Psoas muscle (tissue), 8 donors: Measurements from ENCODE around the gene SH3RF1. TPM values are rescaled to one million over a fixed set of nuclear protein-coding genes. Genes with fewer than 3 reads are reported as not detected.

Experiments used
- ATAC-seq, 4 donors: fragments of 200-7000 bp; cut with Tn5 transposase; one replicate each; pipeline ENCODE4 v1.9.1; 2020; ENCODE audit warnings: moderate library complexity in 3 of 4, mild to moderate bottlenecking in 2 of 4
- DNase-seq, 2 donors: peaks; one replicate each; pipeline ENCODE4 v3.0.0-alpha.2; 2020
- H3K27ac ChIP-seq: fragments of 200-600 bp; one replicate; pipeline ENCODE4 v1.8.0; 2022
- H3K27me3 ChIP-seq, 3 donors: fragments of 200-600 bp in 1 of 3; one replicate each; pipeline versions ENCODE4 v1.6.1 to v1.8.0; 2013 to 2022; ENCODE audit warnings: low read length in 2 of 3, mild to moderate bottlenecking in 2 of 3, moderate library complexity in 1 of 3; ENCODE audit not compliant: insufficient read depth in 3 of 3
- H3K36me3 ChIP-seq, 2 donors: fragments of 200-600 bp in 1 of 2; one replicate each; pipeline versions ENCODE4 v1.6.1 to v1.8.0; 2013 to 2022; ENCODE audit warnings: low read depth in 1 of 2, mild to moderate bottlenecking in 1 of 2, moderate library complexity in 1 of 2; ENCODE audit not compliant: insufficient read depth in 1 of 2
- H3K4me1 ChIP-seq: fragments of 200-600 bp; one replicate; pipeline ENCODE4 v1.8.0; 2022
- H3K4me3 ChIP-seq: fragments of 200-600 bp; one replicate; pipeline ENCODE4 v1.8.0; 2022; ENCODE audit warnings: mild to moderate bottlenecking
- H3K9me3 ChIP-seq: fragments of 200-600 bp; one replicate; pipeline ENCODE4 v1.8.0; 2022
- WGBS, 3 donors: extraction: QIAGEN DNeasy Blood & Tissue Kit; methylation state at CpG; one replicate each; pipeline versions ENCODE4 v1.1.6 to v1.1.7; 2013; 5-methylcytosine and 5-hydroxymethylcytosine counted together
- intact Hi-C, 2 donors: fragments of 100-400 bp; cut with DNase I; formaldehyde crosslinking; loops; one replicate each; pipeline versions ENCODE4 v1.11.0 to v1.14.2; 2022
- polyA plus RNA-seq, 3 donors: library from polyadenylated mRNA; stranded (reverse); fragments of 200-250 nt; gene quantifications; one replicate each; pipeline ENCODE4 v1.2.3, GENCODE V29; 2013
- total RNA-seq, 4 donors: library from RNA; stranded (reverse); fragmentation: NEBNext Ultra II Directional in 2 of 4; extraction: Animal tissue kit (Norgen Biotek cat#: 25700) in 2 of 4; gene quantifications; one replicate each; pipeline versions ENCODE4 v1.2.1 to v1.2.4, GENCODE V29; 2021 to 2023
- TF ChIP-seq, protein P1 (sequence below): fragments of 200-600 bp; IDR thresholded peaks from one replicate; pipeline ENCODE4 v1.8.0; 2022; ENCODE audit warnings: antibody characterized with exemption
- donor health status: healthy with polysubstance abuse.
- donor health status: DM: no; HTN: no; CAD: no; lungs with moderate emphysema.
- donor health status: Bipolar disorder and iron deficiency.
- donor health status: healthy.
- donor health status: DM: yes; HTN: yes; CAD: no.
- donor health status: DM: no; HTN: no; CAD: no.
- donor health status: DM: no; HTN: no; CAD: no.
- donor health status: DM: yes; HTN: yes; CAD: no.

Gene SH3RF1
- total and polyA plus RNA-seq, 7 donors, result 4.8 to 35.9 (median 19.2) TPM

- peak overlapping the region; percentile 23 for H3K27ac ChIP-seq
- no peak overlapping the region for H3K4me3 ChIP-seq
- intact Hi-C loops, result no loop called here
- H3K4me1 ChIP-seq, result peaks cover 9% of the 10 kb centered on the region
- no peak for DNase-seq
- H3K36me3 ChIP-seq, result no peaks in the 10 kb centered on the region
- no peaks in the 10 kb centered on the region for H3K27me3 ChIP-seq
- TF ChIP-seq, protein P1, sequence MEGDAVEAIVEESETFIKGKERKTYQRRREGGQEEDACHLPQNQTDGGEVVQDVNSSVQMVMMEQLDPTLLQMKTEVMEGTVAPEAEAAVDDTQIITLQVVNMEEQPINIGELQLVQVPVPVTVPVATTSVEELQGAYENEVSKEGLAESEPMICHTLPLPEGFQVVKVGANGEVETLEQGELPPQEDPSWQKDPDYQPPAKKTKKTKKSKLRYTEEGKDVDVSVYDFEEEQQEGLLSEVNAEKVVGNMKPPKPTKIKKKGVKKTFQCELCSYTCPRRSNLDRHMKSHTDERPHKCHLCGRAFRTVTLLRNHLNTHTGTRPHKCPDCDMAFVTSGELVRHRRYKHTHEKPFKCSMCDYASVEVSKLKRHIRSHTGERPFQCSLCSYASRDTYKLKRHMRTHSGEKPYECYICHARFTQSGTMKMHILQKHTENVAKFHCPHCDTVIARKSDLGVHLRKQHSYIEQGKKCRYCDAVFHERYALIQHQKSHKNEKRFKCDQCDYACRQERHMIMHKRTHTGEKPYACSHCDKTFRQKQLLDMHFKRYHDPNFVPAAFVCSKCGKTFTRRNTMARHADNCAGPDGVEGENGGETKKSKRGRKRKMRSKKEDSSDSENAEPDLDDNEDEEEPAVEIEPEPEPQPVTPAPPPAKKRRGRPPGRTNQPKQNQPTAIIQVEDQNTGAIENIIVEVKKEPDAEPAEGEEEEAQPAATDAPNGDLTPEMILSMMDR, result no peak
- H3K9me3 ChIP-seq, result no peaks in the 10 kb centered on the region
- WGBS, 3 donors, result 59 to 67% (median 62%) methylated on average over 10 of the region's 10 CpGs
- no peak for ATAC-seq
These were observed 218.8 kb downstream of the SH3RF1 start for GRCh38 chr4:169051761-169052593.

DNA sequence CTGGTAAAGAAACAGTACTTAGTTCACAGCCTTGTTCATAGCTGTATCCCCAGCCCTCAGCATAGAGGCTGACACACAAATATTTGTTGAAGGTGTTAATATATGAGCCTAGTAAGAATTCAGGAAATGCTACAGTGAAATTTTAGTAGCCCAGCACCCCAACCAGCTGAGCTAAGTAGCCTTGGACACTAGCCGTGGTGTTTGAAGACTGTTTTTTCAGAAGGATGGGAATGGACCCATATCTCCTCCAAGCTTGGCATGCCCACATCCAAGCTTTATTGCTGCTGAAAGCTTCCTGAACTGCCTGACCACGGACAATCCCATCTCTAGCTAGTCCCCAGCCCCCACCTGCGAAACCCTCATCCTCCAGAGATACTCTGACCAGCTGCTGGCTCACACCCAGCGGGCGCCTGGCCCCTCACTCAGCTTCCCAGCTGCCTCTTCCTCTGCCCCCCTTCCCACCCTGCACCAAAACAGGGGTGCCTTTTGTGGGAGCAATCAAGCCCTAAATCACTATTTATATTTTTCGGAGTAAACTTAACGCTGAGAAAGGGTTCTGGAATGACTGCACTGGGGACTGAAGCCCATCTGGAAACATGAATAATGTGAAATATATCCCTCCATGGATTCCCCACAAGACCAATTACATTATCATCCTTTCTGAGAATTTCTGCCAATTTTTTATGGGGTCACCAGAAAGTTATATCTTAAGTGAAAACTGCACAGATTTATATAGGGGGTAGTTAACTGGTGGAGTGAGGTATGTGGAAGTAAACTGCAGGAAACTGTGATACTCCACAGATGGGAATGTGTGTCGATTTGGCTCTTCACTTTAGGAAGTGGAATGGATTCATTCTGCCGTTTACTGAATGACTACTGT lies 219.6 kb downstream of the SH3RF1 start:
- H3K4me3 ChIP-seq, result no peak overlapping the region
- DNase-seq, result no peak
- peak overlapping the region; percentile 2 for H3K27ac ChIP-seq
- H3K27me3 ChIP-seq, result no peaks in the 10 kb centered on the region
- intact Hi-C loops, result no loop called here
- WGBS, 3 donors, result 55 to 58% (median 57%) methylated on average over 9 of the region's 9 CpGs
- H3K36me3 ChIP-seq, result no peaks in the 10 kb centered on the region
- TF ChIP-seq, protein P1, result no peak
- peak in 1 of 4 donors; percentile 20 for ATAC-seq
- no peaks in the 10 kb centered on the region for H3K9me3 ChIP-seq
- H3K4me1 ChIP-seq, result peaks cover 9% of the 10 kb centered on the region

DNA sequence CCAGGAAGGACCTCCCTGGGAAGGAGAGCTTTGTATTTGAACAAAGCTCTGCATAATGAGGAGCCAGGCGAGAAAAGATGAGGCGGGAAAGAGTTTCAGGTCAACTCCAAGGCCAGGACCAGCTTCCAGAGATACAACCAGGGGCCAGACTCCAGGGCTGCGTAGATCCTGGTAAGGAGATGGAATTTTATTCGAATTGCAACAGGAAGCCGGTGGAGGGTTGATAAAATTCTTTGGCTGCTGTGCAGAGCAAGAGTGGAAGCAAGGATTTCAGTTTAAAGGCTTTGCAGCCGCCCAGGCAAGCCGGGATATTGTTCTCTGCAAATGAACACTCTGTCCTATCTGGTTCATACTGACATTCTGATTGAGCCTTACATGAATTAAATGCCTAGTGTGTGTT lies 220.5 kb downstream of the SH3RF1 start:
- DNase-seq (no peak), ATAC-seq (peak in 3 of 4 donors; percentile 38 to 67 (median 59))
- Histone ChIP-seq H3K9me3 (no peaks in the 10 kb centered on the region), H3K27me3 (no peaks in the 10 kb centered on the region), H3K4me3 (no peak overlapping the region), H3K27ac (peak overlapping the region; percentile 2), H3K36me3 (no peaks in the 10 kb centered on the region), H3K4me1 (peaks cover 9% of the 10 kb centered on the region)
- 40 to 45% (median 42%) methylated on average over 7 of the region's 7 CpGs for WGBS, 3 donors
- TF ChIP-seq, protein P1, result no peak
- intact Hi-C loops, result no loop called here

- H3K27me3 ChIP-seq, result no peaks in the 10 kb centered on the region
- H3K36me3 ChIP-seq, result no peaks in the 10 kb centered on the region
- no peak overlapping the region for H3K27ac ChIP-seq
- intact Hi-C loops, result no loop called here
- DNase-seq (no peak), ATAC-seq (no peak)
- H3K4me3 ChIP-seq, result no peak overlapping the region
- no peaks in the 10 kb centered on the region for H3K9me3 ChIP-seq
- peaks cover 9% of the 10 kb centered on the region for H3K4me1 ChIP-seq
- TF ChIP-seq, protein P1, result no peak
- 87 to 91% (median 89%) methylated on average over 9 of the region's 9 CpGs for WGBS, 3 donors
These were observed 221.8 kb downstream of the SH3RF1 start for GRCh38 chr4:169048868-169049414.
